OCI-LY7 (cell line): Measurements from ENCODE around the gene NPB. TPM values are rescaled to one million over a fixed set of nuclear protein-coding genes. Genes with fewer than 3 reads are reported as not detected.

Experiments used
- BruUV-seq: library from RNA; stranded (reverse); fragments of 400-500 nt; replicated peaks from 2 replicates; lab custom pipeline; 2021; lab: Mats Ljungman, UMichigan
- CTCF ChIA-PET: fragments of 300-600 bp; sonication (Branson Sonifier 250); formaldehyde crosslinking; loops from one replicate; lab custom pipeline; 2022; ENCODE audit warnings: antibody characterized with exemption; ENCODE audit not compliant: unreplicated experiment; lab: Charles Lee
- POLR2A ChIA-PET: fragments of 300-600 bp; sonication (Branson Sonifier 250); formaldehyde crosslinking; loops from one replicate; lab custom pipeline; 2022; ENCODE audit warnings: antibody characterized with exemption; lab: Charles Lee
- DNase-seq: peaks from one replicate; pipeline ENCODE4 v3.0.0-alpha.2; 2015; ENCODE audit warnings: low spot score
- H2AFZ ChIP-seq: fragments of 200-600 bp; sonication (generic), shearing (Covaris generic); 2 replicates; pipeline ENCODE4 v1.6.1; 2014; ENCODE audit warnings: mild to moderate bottlenecking, antibody characterized with exemption, low read length, moderate library complexity
- H3K27ac ChIP-seq: fragments of 200-600 bp; sonication (generic); 2 replicates; pipeline ENCODE4 v1.5.1; 2014; ENCODE audit warnings: mixed run types, low read depth, mild to moderate bottlenecking, moderate library complexity, low read length, inconsistent platforms; ENCODE audit not compliant: poor library complexity, severe bottlenecking
- H3K36me3 ChIP-seq: fragments of 200-600 bp; sonication (generic); 2 replicates; pipeline ENCODE4 v1.6.1; 2014; ENCODE audit warnings: mild to moderate bottlenecking, antibody characterized with exemption, low read length, moderate library complexity, mixed read lengths; ENCODE audit not compliant: insufficient read depth
- H3K4me1 ChIP-seq: fragments of 200-600 bp; sonication (generic); 2 replicates; pipeline ENCODE4 v1.5.1; 2014; ENCODE audit warnings: mild to moderate bottlenecking, low read length; ENCODE audit not compliant: insufficient read depth, poor library complexity, severe bottlenecking
- H3K4me2 ChIP-seq: fragments of 200-600 bp; sonication (generic); 2 replicates; pipeline ENCODE4 v1.6.1; 2014; ENCODE audit warnings: mild to moderate bottlenecking, low read length
- H3K4me3 ChIP-seq: fragments of 200-600 bp; sonication (generic); 2 replicates; pipeline ENCODE4 v1.5.1; 2014; ENCODE audit warnings: mild to moderate bottlenecking, low read depth, low read length; ENCODE audit not compliant: poor library complexity, severe bottlenecking
- H3K79me2 ChIP-seq: fragments of 200-600 bp; sonication (generic); 2 replicates; pipeline ENCODE4 v1.6.1; 2016; ENCODE audit warnings: low read depth, mild to moderate bottlenecking, low read length, moderate library complexity, mixed read lengths; ENCODE audit not compliant: insufficient read depth
- H3K9me2 ChIP-seq: fragments of 200-600 bp; sonication (generic); 2 replicates; pipeline ENCODE4 v1.6.1; 2016; ENCODE audit warnings: mild to moderate bottlenecking, low read length, mixed read lengths; ENCODE audit not compliant: insufficient read depth
- H3K9me3 ChIP-seq: fragments of 200-600 bp; sonication (generic); 2 replicates; pipeline ENCODE4 v1.6.1; 2014; ENCODE audit warnings: mild to moderate bottlenecking, mixed run types, low read length, mixed read lengths
- H4K20me1 ChIP-seq: fragments of 200-600 bp; sonication (generic); 2 replicates; pipeline ENCODE4 v1.6.1; 2014; ENCODE audit warnings: mild to moderate bottlenecking, antibody characterized with exemption, low read length, moderate library complexity, mixed read lengths; ENCODE audit not compliant: insufficient read depth
- EZH2phosphoT487 ChIP-seq: fragments of 200-600 bp; sonication (generic); IDR thresholded peaks from 2 replicates; pipeline ENCODE4 v1.6.1; 2018; ENCODE audit warnings: low read depth, borderline replicate concordance, mild to moderate bottlenecking, mixed run types, antibody characterized with exemption, low read length, moderate library complexity, mixed read lengths
- intact Hi-C: fragments of 100-400 bp; cut with micrococcal nuclease; formaldehyde crosslinking; loops from one replicate; pipeline ENCODE4 v1.10.0; 2022; ENCODE audit not compliant: unreplicated experiment
- total RNA-seq, 2 experiments: library from RNA; depleted of rRNA in 1 of 2; stranded (reverse); fragments of >200 nt in 1 of 2; shearing (Covaris generic) in 1 of 2; gene quantifications; 2 replicates each; pipeline ENCODE4 v1.2.3, GENCODE V29; 2014 to 2022
- TF ChIP-seq, protein P1 (sequence below): fragments of 200-600 bp; sonication (generic); conservative IDR thresholded peaks from 2 replicates; pipeline ENCODE4 v1.5.1; 2014; ENCODE audit warnings: mild to moderate bottlenecking, antibody characterized with exemption, low read length, moderate library complexity, mixed read lengths

Gene NPB
- total RNA-seq, 2 experiments from 2014 or later, result 2.8 to 3.2 TPM

DNA sequence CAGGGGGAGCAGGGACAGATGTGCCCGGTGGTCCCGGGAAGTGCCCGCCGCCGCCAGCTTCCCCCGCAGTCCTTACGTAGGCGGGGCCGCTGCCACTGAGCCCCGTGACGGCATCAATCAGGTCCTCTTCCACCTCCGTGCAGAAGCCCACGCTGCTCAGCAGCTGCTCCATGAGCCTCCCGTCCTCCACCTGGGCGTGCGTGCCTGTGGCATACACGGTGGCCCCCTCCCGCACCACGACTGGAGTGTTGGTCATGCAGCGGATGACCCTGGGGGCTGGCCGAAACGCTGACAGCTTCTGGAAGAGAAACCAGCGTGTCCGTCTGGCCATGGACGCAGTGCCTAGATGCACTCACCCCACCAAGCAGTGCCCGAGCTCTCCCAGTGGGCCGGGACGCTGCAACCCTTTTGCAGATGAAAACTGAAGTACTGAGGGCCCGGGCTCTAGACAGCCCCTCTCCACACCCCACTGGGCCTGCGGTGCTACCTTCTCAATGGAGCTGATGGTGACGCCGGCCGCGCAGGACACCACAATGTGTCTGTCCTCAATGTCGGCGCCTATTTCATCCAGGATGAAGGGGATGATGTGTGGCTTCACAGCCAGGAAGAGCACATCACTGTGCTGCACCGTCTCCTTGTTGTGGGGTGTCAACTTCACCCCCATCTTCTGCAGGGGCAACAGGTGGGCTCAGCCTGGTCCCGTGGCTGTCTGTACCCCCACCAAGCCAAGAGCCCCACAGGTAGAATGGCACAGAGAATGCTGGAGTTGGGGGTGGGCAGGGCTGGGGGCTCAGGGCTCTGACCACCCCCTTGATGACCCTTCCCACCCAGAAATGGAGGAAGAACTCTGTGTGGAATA is 33.0 kb downstream of the NPB start:
- Histone ChIP-seq H3K9me3 (no peaks in the 10 kb centered on the region), H2AFZ (no peak overlapping the region), H4K20me1 (no peaks in the 10 kb centered on the region), H3K9me2 (no peaks in the 10 kb centered on the region), H3K4me2 (peak overlapping the region; percentile 92), H3K79me2 (peaks cover 6% of the 10 kb centered on the region; the same call in 1 of the 2 replicates), H3K27ac (no peak overlapping the region), H3K4me1 (peaks cover 23% of the 10 kb centered on the region), H3K36me3 (peaks cover 30% of the 10 kb centered on the region), H3K4me3 (no peak overlapping the region)
- TF ChIP-seq, protein P1, sequence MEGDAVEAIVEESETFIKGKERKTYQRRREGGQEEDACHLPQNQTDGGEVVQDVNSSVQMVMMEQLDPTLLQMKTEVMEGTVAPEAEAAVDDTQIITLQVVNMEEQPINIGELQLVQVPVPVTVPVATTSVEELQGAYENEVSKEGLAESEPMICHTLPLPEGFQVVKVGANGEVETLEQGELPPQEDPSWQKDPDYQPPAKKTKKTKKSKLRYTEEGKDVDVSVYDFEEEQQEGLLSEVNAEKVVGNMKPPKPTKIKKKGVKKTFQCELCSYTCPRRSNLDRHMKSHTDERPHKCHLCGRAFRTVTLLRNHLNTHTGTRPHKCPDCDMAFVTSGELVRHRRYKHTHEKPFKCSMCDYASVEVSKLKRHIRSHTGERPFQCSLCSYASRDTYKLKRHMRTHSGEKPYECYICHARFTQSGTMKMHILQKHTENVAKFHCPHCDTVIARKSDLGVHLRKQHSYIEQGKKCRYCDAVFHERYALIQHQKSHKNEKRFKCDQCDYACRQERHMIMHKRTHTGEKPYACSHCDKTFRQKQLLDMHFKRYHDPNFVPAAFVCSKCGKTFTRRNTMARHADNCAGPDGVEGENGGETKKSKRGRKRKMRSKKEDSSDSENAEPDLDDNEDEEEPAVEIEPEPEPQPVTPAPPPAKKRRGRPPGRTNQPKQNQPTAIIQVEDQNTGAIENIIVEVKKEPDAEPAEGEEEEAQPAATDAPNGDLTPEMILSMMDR, result no peak
- no peak for TF ChIP-seq EZH2phosphoT487
- intact Hi-C loops, result no loop called here
- DNase-seq, result no peak
- TSS peak; percentile 35 for BruUV-seq
- ChIA-PET CTCF (interaction anchor here (1.1 kb wide), 1 partner anchor 88 kb away, joined by 3 read pairs; the partner anchor contains the start of genes CENPX and LRRC45), POLR2A (interaction anchor here (0.5 kb wide), 1 partner anchor 57 kb away, joined by 5 read pairs; no protein-coding TSS in a partner anchor)

DNA sequence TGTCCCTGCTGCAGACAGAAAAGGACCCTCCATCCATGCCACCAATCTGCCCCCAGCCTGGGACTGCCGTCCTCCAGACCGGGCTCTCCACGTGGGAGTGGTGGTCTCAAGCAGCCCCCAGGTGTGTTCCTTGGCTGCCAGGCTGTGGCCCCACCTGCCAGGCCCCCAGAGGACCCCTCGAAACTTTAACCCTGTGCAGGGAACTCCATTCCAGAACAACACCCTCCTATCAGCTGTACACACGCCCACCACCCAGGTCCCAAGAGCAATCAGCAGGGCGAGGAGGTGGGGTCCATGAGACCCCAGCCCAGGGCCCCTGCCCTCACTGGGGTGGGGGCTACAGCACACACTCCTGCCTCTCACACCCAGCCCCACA is 33.7 kb downstream of the NPB start:
- no TSS peak for BruUV-seq
- peaks cover 23% of the 10 kb centered on the region for H3K4me1 ChIP-seq
- H2AFZ ChIP-seq, result no peak overlapping the region
- H3K27ac ChIP-seq, result no peak overlapping the region
- ChIA-PET CTCF (no interaction called here), POLR2A (interaction anchor here (0.6 kb wide), 1 partner anchor 438 kb away, joined by 4 read pairs; no protein-coding TSS in a partner anchor)
- H3K4me2 ChIP-seq, result peak overlapping the region; percentile 92
- no peaks in the 10 kb centered on the region for H3K9me3 ChIP-seq
- intact Hi-C loops, result no loop called here
- H3K79me2 ChIP-seq, result peaks cover 6% of the 10 kb centered on the region; the same call in 1 of the 2 replicates
- TF ChIP-seq, protein P1, result no peak
- no peak for TF ChIP-seq EZH2phosphoT487
- H3K9me2 ChIP-seq, result no peaks in the 10 kb centered on the region
- H3K36me3 ChIP-seq, result peaks cover 30% of the 10 kb centered on the region
- H4K20me1 ChIP-seq, result no peaks in the 10 kb centered on the region
- no peak for DNase-seq
- H3K4me3 ChIP-seq, result peak overlapping the region; percentile 76

DNA sequence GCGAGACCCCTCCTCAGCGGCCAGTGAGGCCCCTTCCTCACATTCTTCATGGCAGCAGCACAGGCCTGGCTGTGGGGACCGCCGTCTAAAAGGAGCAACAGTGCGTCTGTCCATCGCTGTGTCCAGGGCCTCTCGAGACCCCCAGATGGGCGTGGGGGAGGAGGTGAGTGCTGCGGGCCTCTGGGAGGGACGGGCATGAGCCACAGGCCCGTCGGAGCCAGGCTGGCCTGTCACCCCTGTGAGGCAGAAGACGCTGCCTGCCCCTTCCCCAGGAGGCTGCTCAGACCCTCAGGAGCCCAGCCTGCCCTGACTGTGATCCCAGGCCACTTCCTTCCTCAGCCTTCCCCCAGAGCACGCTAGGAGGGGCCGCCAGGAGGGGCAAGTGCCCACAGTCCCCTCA is 37.2 kb downstream of the NPB start:
- intact Hi-C loops, result no loop called here
- Histone ChIP-seq H3K4me3 (no peak overlapping the region), H3K27ac (no peak overlapping the region), H3K4me2 (no peak overlapping the region), H2AFZ (no peak overlapping the region), H3K79me2 (peaks cover 6% of the 10 kb centered on the region; the same call in 1 of the 2 replicates), H3K9me3 (no peaks in the 10 kb centered on the region), H4K20me1 (no peaks in the 10 kb centered on the region), H3K9me2 (no peaks in the 10 kb centered on the region), H3K36me3 (peaks cover 16% of the 10 kb centered on the region), H3K4me1 (peaks cover 46% of the 10 kb centered on the region)
- CTCF ChIA-PET, result no interaction called here
- POLR2A ChIA-PET, result no interaction called here
- no peak for TF ChIP-seq EZH2phosphoT487
- TF ChIP-seq, protein P1, result no peak
- no peak for DNase-seq
- BruUV-seq, result no TSS peak
